ENCODE results near the gene OPA1. TPM values are rescaled to one million over a fixed set of nuclear protein-coding genes. Genes with fewer than 3 reads are reported as not detected.

OPA1 gene
- total and polyA plus RNA-seq, 2 of the 13 experiments (the other 11 are each of a cell fraction or from before 2014, with no cell fraction given), result 26.7 to 78.5 TPM

DNA sequence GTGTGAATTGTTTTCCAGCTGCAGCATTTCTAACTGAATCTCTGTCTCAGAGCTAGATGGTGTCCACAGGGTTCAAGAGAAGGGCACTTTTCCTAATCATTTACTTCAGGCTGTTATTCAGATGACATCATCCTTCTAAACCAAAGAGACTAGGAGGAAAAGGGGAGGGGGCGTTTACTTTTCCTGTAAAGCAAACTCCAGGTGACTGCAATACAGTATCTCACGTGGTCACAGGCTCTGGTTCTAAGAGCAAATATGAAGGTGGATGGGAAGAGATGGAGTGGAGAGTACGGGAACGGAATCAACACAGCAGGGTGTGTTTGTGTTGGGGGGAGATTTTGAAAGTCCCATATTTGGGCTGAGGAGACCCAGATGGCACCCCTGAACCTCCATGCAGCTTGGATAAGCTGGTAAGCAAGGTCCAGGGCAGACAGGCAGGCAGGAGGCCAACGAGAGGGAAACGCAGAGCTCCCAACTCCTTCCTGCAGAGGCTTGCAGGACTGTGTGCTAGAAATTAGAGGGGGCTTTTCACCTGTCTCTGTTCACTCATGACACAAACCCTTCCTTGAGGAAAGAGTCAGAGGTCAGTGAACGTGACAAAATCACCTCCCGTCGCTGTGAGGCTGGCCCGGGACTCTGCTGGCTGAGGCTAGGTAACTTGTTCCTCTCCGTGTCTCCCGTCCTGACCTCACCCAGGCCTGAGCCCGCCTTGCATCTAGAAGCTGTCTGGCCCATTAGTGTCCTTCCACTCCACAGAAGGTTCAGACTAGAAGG lies 151.2 kb downstream of the OPA1 start (continued):
- peak; percentile 56; the same call in 1 of the 2 replicates for TF ChIP-seq SOX13 (IDR thresholded peaks at IDR 0.05)
- peak in 1 of 2 experiments; percentile 87; a peak in 2 of 4 replicates for TF ChIP-seq SOX13 (CRISPR knock-in tag; conservative IDR thresholded peaks at IDR 0.05 in 1 of 2, IDR thresholded peaks at IDR 0.05 in 1 of 2)
- TF ChIP-seq, protein P1, sequence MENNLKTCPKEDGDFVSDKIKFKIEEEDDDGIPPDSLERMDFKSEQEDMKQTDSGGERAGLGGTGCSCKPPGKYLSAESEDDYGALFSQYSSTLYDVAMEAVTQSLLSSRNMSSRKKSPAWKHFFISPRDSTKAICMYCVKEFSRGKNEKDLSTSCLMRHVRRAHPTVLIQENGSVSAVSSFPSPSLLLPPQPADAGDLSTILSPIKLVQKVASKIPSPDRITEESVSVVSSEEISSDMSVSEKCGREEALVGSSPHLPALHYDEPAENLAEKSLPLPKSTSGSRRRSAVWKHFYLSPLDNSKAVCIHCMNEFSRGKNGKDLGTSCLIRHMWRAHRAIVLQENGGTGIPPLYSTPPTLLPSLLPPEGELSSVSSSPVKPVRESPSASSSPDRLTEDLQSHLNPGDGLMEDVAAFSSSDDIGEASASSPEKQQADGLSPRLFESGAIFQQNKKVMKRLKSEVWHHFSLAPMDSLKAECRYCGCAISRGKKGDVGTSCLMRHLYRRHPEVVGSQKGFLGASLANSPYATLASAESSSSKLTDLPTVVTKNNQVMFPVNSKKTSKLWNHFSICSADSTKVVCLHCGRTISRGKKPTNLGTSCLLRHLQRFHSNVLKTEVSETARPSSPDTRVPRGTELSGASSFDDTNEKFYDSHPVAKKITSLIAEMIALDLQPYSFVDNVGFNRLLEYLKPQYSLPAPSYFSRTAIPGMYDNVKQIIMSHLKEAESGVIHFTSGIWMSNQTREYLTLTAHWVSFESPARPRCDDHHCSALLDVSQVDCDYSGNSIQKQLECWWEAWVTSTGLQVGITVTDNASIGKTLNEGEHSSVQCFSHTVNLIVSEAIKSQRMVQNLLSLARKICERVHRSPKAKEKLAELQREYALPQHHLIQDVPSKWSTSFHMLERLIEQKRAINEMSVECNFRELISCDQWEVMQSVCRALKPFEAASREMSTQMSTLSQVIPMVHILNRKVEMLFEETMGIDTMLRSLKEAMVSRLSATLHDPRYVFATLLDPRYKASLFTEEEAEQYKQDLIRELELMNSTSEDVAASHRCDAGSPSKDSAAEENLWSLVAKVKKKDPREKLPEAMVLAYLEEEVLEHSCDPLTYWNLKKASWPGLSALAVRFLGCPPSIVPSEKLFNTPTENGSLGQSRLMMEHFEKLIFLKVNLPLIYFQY (CRISPR knock-in tag; IDR thresholded peaks at IDR 0.05; ENCODE audit: borderline replicate concordance), result no peak
- no peak for TF ChIP-seq RCOR2 (CRISPR knock-in tag; IDR thresholded peaks at IDR 0.05)
- TF ChIP-seq, protein P2, sequence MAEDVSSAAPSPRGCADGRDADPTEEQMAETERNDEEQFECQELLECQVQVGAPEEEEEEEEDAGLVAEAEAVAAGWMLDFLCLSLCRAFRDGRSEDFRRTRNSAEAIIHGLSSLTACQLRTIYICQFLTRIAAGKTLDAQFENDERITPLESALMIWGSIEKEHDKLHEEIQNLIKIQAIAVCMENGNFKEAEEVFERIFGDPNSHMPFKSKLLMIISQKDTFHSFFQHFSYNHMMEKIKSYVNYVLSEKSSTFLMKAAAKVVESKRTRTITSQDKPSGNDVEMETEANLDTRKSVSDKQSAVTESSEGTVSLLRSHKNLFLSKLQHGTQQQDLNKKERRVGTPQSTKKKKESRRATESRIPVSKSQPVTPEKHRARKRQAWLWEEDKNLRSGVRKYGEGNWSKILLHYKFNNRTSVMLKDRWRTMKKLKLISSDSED (CRISPR knock-in tag; IDR thresholded peaks at IDR 0.05), result no peak
- TF ChIP-seq ZNF468 (CRISPR knock-in tag; IDR thresholded peaks at IDR 0.05), result no peak
- TF ChIP-seq, protein P3, sequence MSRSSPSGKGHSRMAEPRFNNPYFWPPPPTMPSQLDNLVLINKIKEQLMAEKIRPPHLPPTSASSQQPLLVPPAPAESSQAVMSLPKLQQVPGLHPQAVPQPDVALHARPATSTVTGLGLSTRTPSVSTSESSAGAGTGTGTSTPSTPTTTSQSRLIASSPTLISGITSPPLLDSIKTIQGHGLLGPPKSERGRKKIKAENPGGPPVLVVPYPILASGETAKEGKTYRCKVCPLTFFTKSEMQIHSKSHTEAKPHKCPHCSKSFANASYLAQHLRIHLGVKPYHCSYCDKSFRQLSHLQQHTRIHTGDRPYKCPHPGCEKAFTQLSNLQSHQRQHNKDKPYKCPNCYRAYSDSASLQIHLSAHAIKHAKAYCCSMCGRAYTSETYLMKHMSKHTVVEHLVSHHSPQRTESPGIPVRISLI (CRISPR knock-in tag; IDR thresholded peaks at IDR 0.05; ENCODE audit: borderline replicate concordance), result peak; percentile 49; the same call in 1 of the 2 replicates
- no peak for TF ChIP-seq ZFYVE20 (CRISPR knock-in tag; IDR thresholded peaks at IDR 0.05; ENCODE audit: borderline replicate concordance, low read depth)
- 0 out of 2 replicates have a peak, but pooled peaks have one; percentile 34 for TF ChIP-seq DR1 (CRISPR knock-in tag; IDR thresholded peaks at IDR 0.05)
- TF ChIP-seq CEBPB (IDR thresholded peaks at IDR 0.05; ENCODE audit: borderline replicate concordance, low read depth, low read length), result peak; percentile 64
- TF ChIP-seq FOXA3 (CRISPR knock-in tag; IDR thresholded peaks at IDR 0.05), result peak; percentile 97
- peak; percentile 73; the same call in 1 of the 2 replicates for TF ChIP-seq ESRRA (CRISPR knock-in tag; IDR thresholded peaks at IDR 0.05; ENCODE audit: low read depth)
- TF ChIP-seq ZBTB7B (CRISPR knock-in tag; IDR thresholded peaks at IDR 0.05), result no peak
- TF ChIP-seq, protein P4, sequence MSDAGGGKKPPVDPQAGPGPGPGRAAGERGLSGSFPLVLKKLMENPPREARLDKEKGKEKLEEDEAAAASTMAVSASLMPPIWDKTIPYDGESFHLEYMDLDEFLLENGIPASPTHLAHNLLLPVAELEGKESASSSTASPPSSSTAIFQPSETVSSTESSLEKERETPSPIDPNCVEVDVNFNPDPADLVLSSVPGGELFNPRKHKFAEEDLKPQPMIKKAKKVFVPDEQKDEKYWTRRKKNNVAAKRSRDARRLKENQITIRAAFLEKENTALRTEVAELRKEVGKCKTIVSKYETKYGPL (CRISPR knock-in tag; IDR thresholded peaks at IDR 0.05), result 0 out of 2 replicates have a peak, but pooled peaks have one; percentile 17
- TF ChIP-seq ZEB1 (IDR thresholded peaks at IDR 0.05; ENCODE audit: insufficient replicate concordance, low read depth), result peak; percentile 96
- no peak for TF ChIP-seq AGO2 (optimal IDR thresholded peaks at IDR 0.05; ENCODE audit: low read depth, low read length)
